Ectodermal cell (in vitro differentiated cells): Measurements from ENCODE around the gene ZNF808.
"Not testable (repeated sequence)": the region's sequence is repeated elsewhere in the genome, so short reads cannot be mapped to it uniquely, and the experiment has no call there.

Source experiments
- H3K27ac ChIP-seq: 2 replicates; pipeline ENCODE4 v1.7.0; 2013; ENCODE audit warnings: mild to moderate bottlenecking, low read depth, low read length; ENCODE audit not compliant: insufficient read depth, poor library complexity, severe bottlenecking
- H3K27me3 ChIP-seq: 2 replicates; pipeline ENCODE4 v1.7.0; 2013; ENCODE audit warnings: mild to moderate bottlenecking, low read length; ENCODE audit not compliant: insufficient read depth, control insufficient read depth, poor library complexity, severe bottlenecking
- H3K36me3 ChIP-seq: one replicate; pipeline ENCODE4 v1.7.0; 2013; ENCODE audit warnings: low read length; ENCODE audit not compliant: control insufficient read depth, insufficient read depth
- H3K4me1 ChIP-seq: one replicate; pipeline ENCODE4 v1.7.0; 2013; ENCODE audit warnings: low read length; ENCODE audit not compliant: control insufficient read depth, insufficient read depth
- H3K4me3 ChIP-seq: 2 replicates; pipeline ENCODE4 v1.7.0; 2013; ENCODE audit warnings: low read depth, low read length, control low read depth; ENCODE audit not compliant: insufficient read depth
- H3K9me3 ChIP-seq: 2 replicates; pipeline ENCODE4 v1.7.0; 2013; ENCODE audit warnings: mild to moderate bottlenecking, low read length, moderate library complexity; ENCODE audit not compliant: control insufficient read depth
- WGBS, 2 experiments: methylation state at CpG; one replicate each; pipeline ENCODE4 v1.1.7; 2013; ENCODE audit warnings: missing lambda C conversion rate in 2 of 2; 5-methylcytosine and 5-hydroxymethylcytosine counted together

Gene ZNF808

DNA sequence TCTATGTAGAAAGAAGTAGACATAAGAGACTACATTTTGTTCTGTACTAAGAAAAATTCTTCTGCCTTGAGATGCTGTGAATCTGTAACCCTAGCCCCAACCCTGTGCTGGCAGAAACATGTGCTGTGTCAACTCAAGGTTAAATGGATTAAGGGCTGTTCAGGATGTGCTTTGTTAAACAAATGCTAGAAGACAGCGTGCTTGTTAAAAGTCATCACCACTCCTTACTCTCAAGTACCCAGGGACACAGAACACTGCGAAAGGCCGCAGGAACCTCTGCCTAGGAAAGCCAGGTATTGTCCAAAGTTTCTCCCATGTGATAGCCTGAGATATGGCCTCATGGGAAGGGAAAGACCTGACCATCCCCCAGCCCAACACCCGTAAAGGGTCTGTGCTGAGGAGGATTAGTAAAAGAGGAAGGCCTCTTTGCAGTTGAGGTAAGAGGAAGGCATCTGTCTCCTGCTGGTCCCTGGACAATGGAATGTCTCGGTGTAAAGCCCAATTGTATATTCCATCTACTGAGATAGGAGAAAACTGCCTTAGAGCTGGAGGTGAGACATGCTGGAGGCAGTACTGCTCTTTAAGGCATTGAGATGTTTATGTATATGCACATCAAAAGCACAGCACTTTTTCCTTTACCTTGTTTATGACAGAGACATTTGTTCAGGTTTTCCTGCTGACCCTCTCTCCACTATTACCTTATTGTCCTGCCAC lies 31.4 kb downstream of the ZNF808 start:
- H3K27ac ChIP-seq, H3K4me1 ChIP-seq, H3K9me3 ChIP-seq, H3K27me3 ChIP-seq, H3K4me3 ChIP-seq: not testable (repeated sequence)
- WGBS, 2 experiments, result 48 to 57% methylated on average over 5 of the region's 5 CpGs
- H3K36me3 ChIP-seq, result peaks cover 22% of the 10 kb centered on the region

DNA sequence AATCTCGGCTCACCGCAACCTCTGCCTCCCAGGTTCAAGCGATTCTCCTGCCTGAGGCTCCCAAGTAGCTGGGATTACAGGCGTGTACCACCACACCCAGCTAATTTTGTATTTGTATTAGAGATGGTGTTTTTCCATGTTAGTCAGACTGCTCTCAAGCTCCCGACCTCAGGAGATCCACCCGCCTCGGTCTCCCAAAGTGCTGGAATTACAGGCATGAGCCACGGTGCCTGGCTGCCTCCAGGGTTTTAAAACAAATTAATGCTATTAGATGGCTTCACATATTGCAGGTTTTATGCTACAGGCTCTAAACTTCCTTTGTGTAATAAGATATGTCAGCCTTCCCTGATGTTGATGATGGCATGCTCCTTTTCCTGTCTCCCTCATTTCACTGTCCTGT lies 34.1 kb downstream of the ZNF808 start:
- H3K27ac ChIP-seq, H3K4me1 ChIP-seq, H3K9me3 ChIP-seq, H3K27me3 ChIP-seq, H3K4me3 ChIP-seq, H3K36me3 ChIP-seq: not testable (repeated sequence)
- WGBS, 2 experiments, result 88 to 93% methylated on average over 8 of the region's 8 CpGs

DNA sequence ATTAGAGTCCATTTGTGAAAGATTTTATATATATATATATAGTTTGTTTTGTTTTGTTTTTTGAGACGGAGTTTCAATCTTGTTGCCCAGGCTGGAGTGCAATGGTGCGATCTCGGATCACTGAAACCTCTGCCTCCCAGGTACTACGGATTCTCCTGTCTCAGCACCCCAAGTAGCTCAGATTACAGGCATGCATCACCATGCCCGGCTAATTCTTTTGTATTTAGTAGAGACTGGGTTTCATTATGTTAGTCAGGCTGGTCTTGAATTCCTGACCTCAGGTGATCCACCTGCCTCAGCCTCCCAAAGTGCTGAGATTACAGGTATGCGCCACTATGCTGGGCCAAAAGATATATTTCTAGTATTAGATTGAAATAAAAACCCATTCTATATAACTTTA lies 38.7 kb downstream of the ZNF808 start:
- 77 to 86% methylated on average over 5 of the region's 6 CpGs for WGBS, 2 experiments
- Histone ChIP-seq H3K4me3 (no peak overlapping the region), H3K27ac (no peak overlapping the region), H3K9me3 (no peaks in the 10 kb centered on the region), H3K4me1 (peaks cover 5% of the 10 kb centered on the region), H3K36me3 (no peaks in the 10 kb centered on the region), H3K27me3 (no peaks in the 10 kb centered on the region)

DNA sequence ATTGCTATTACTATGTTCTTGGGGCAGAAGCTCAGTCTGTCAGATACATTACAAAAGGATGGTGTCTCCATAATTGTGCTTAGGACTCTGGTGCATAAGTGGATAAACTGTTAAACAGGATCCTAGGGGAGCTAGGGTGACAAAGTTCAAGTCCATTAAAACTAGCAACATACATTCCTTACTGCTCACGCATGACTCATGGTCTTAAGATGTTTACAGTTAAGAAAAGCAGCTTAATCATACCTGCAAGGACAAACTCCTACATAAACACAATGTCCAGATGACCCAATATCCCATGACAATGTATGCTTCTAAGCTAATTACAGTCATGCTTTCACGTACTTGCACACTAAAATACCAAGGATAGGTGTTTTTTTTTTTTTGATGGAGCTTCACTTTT lies 39.1 kb downstream of the ZNF808 start:
- H3K36me3 ChIP-seq, result no peaks in the 10 kb centered on the region
- H3K27ac ChIP-seq, result no peak overlapping the region
- 88 to 98% methylated on average over 2 of the region's 2 CpGs for WGBS, 2 experiments
- no peak overlapping the region for H3K4me3 ChIP-seq
- H3K27me3 ChIP-seq, result no peaks in the 10 kb centered on the region
- peaks cover 6% of the 10 kb centered on the region for H3K4me1 ChIP-seq
- H3K9me3 ChIP-seq, result no peaks in the 10 kb centered on the region

DNA sequence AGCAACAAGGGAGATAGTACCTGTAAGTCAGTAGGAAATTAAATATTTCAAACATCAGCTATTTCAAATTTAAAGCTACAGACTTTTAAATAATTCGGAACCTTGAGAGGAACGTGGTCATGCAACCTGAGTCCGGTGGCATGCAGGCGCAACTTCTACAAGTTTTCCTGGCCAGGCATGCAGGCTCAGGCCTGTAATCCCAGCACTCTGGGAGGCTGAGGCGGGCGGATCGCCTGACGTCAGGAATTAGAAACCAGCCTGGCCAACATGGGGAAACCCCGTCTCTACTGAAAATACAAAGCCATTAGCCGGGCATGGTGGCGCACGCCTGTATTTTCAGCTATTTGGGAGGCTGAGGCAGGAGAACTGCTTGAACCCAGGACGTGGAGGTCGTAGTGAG lies 40.5 kb downstream of the ZNF808 start:
- no peak overlapping the region for H3K27ac ChIP-seq
- H3K27me3 ChIP-seq, result no peaks in the 10 kb centered on the region
- WGBS, 2 experiments, result 88 to 94% methylated on average over 14 of the region's 14 CpGs
- H3K9me3 ChIP-seq, result no peaks in the 10 kb centered on the region
- no peaks in the 10 kb centered on the region for H3K36me3 ChIP-seq
- H3K4me3 ChIP-seq, result no peak overlapping the region
- peaks cover 6% of the 10 kb centered on the region for H3K4me1 ChIP-seq

DNA sequence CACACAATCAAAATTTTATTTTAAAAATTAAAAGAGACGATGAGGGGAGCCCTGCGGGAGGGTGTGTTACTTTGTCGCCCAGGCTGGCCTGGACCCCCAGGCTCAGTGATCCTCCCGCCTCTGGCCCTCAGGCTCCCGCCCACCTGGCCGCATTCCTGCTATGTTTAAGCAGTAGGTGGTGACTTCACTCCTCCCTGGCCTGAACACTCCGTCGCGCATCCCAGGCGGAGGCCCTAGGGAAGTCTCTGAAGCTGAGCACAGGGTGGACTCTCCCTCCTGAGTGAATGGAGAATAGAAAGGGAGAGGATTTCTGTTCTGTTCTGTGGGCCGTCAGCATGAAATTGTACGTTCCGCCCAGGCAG lies 42.2 kb downstream of the ZNF808 start:
- WGBS, 2 experiments, result 4 to 5% methylated on average over 13 of the region's 13 CpGs
- peak overlapping the region; percentile 62 for H3K4me3 ChIP-seq

DNA sequence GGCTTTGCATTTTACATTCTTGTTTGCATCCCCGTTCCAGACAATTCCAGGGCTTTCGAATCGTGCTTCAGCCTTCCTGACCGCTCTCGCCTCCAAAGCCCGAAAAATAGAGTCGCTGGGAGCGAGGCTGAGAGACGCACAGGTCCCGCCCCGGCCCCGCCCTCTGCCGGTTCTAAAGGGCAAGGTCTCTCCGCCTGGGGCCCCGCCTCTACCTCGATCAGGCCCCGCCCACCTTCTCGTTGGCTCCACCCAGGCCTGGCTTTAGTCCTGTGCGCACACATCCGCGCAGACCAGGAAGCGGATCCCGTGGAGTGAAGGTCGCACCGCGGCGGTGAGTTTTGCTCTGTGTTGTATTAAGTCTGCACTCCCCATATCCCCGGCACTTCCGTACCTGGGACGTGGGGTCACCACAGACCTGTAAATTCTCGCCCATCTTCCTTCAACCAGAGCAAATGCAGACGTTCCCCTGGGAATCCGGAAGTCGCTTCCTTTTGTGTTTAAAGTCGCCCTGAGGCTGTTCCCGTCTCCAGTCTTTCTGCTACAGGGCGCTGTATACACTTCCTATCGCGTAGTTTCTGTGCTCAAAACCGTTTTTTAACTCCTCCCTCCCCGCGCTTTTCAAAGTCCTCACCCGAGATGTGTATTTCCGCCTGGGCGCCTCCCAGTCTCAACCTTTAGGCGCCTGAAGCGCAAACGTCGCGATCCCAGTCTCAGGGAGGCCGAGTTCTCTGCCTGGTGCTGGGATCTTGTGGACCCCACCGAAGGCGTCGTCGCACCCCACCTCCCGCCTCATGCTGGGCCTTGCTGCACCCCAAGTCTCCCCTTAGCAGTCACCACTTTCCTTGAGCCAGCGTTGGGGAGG lies 42.8 kb downstream of the ZNF808 start, which contains the start of gene ZNF701:
Gene ZNF701 (plus strand): TSS at position 288 of the 862 bp plus-strand sequence. CDS start 3,861 bp downstream, outside the sequence.
- Histone ChIP-seq H3K27ac (peak within 1 kb of the TSS; percentile 76), H3K9me3 (no peaks in the 10 kb centered on the region), H3K27me3 (no peaks in the 10 kb centered on the region), H3K4me1 (peaks cover 6% of the 10 kb centered on the region), H3K36me3 (peaks cover 5% of the 10 kb centered on the region), H3K4me3 (peak within 1 kb of the TSS; percentile 62)
- WGBS, 2 experiments, result 0% methylated on average over 57 of the region's 57 CpGs

More for the DNA sequence above, 42.2 kb downstream of the ZNF808 start:
- peak overlapping the region; percentile 76 for H3K27ac ChIP-seq
- not testable (repeated sequence) for H3K36me3 ChIP-seq, H3K9me3 ChIP-seq, H3K27me3 ChIP-seq, H3K4me1 ChIP-seq

DNA sequence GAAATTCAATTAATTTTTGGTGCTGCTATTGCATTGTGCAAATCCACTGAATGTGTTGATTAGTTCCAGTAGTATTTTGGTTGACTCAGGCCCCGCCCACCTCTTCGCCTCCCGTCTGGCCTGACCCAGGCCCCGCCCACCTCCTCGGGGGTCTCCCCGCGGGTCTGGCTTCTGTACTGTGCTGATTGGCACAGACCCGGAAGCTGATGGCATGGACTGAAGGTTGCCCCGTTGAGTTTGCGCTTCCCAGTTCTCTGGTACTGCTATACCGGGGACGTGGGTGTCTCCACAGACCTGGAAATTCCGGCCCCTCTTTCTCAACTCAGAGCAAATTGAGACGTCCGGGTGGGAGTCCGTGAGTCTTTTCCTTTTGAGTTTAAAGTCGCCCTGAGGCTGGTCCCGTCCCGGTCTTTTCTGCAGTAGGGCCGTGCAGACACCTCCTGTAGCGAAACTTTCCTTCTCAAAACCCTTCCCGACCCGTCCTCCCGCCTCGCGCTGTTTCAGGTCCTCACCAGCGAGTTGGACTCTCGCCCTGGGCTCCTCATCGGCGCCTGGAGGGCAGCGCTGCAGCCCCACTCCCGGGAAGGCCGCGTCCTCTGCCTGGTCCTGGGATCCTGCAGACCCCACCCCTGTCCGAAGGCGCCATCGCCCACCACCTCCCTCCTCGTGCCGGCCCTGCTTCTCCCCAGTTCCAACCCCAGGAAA lies 57.4 kb downstream of the ZNF808 start:
- Histone ChIP-seq H3K27ac (no peak overlapping the region), H3K4me1 (no peaks in the 10 kb centered on the region), H3K27me3 (no peaks in the 10 kb centered on the region), H3K4me3 (no peak overlapping the region), H3K36me3 (peaks cover 24% of the 10 kb centered on the region), H3K9me3 (no peaks in the 10 kb centered on the region)
- WGBS, 2 experiments, result 95 to 96% methylated on average over 39 of the region's 39 CpGs

DNA sequence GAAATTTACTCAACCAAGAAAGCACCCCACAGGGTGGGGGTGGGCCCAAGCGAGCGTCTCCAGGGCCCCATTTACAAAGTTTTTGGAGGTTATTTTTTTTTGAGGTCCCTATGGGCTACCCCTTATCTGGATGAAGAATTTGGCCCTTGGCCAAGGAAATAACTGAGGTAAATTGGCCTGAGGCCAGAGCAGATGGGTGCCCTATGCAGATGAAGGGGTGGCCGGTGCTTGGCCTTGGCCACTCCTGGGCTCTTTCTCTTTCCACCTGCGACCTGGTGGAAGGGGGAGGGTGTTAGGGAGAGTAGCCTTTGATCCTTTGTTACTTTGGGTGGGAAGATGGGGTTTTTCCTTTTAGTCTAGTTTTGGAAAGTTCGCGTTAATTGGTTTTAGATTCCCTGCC lies 58.1 kb downstream of the ZNF808 start:
- no peaks in the 10 kb centered on the region for H3K27me3 ChIP-seq
- H3K36me3 ChIP-seq, result peaks cover 19% of the 10 kb centered on the region
- H3K4me1 ChIP-seq, result no peaks in the 10 kb centered on the region
- H3K9me3 ChIP-seq, result no peaks in the 10 kb centered on the region
- 97 to 98% methylated on average over 6 of the region's 6 CpGs for WGBS, 2 experiments
- H3K4me3 ChIP-seq, result no peak overlapping the region
- no peak overlapping the region for H3K27ac ChIP-seq

DNA sequence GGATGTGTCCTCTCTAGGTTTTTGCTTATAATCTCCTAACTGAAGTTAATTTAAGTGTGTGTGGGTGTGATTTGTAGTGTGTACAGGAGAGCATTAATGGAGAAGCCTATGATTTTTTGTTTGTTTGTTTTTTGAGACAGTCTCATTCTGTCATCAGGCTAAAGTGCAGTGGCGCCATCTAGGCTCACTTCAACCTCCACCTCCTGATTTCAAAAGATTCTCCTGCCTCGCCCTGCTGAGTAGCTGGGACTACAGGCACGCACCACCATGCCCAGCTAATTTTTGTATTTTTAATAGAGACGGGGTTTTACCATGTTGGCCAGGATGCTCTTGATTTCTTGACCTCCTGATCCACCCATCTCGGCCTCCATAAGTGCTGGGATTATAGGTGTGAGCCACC lies 63.3 kb downstream of the ZNF808 start:
- Histone ChIP-seq H3K4me1 (no peaks in the 10 kb centered on the region), H3K9me3 (peaks cover 2% of the 10 kb centered on the region), H3K27me3 (no peaks in the 10 kb centered on the region), H3K4me3 (no peak overlapping the region), H3K36me3 (peaks cover 7% of the 10 kb centered on the region), H3K27ac (no peak overlapping the region)
- WGBS, 2 experiments, result 75 to 84% methylated on average over 5 of the region's 5 CpGs
